Fibroblast of lung (primary cell): ENCODE measurements around the gene PLEKHA7. TPM values are rescaled to one million over a fixed set of nuclear protein-coding genes. Genes with fewer than 3 reads are reported as not detected.

Source experiments
- DNase-seq, 2 donors: peaks; one replicate each; pipeline versions ENCODE4 v3.0.0 to v3.0.0-alpha.2; 2010; ENCODE audit warnings: low read depth in 2 of 2
- H2AFZ ChIP-seq: 2 replicates; pipeline ENCODE4 v1.5.1; 2012; ENCODE audit warnings: low read length, control low read depth, inconsistent platforms
- H3K27ac ChIP-seq: 2 replicates; pipeline ENCODE4 v1.5.1; 2011; ENCODE audit warnings: low read length, control low read depth; ENCODE audit not compliant: insufficient read depth
- H3K27me3 ChIP-seq: 2 replicates; pipeline ENCODE4 v1.5.1; 2011; ENCODE audit warnings: mild to moderate bottlenecking, low read length; ENCODE audit not compliant: control insufficient read depth, insufficient read depth
- H3K36me3 ChIP-seq: 2 replicates; pipeline ENCODE4 v1.5.1; 2011; ENCODE audit warnings: low read length; ENCODE audit not compliant: control insufficient read depth, insufficient read depth
- H3K4me1 ChIP-seq: 2 replicates; pipeline ENCODE4 v1.5.1; 2011; ENCODE audit warnings: low read length; ENCODE audit not compliant: control insufficient read depth, insufficient read depth; ENCODE audit errors: extremely low read depth
- H3K4me2 ChIP-seq: 2 replicates; pipeline ENCODE4 v1.5.1; 2011; ENCODE audit warnings: low read length, control low read depth; ENCODE audit not compliant: insufficient read depth; ENCODE audit errors: extremely low read depth
- H3K4me3 ChIP-seq, 4 experiments: fragments of 200-600 bp in 1 of 4; sonication (generic) in 1 of 4; replicated peaks in 1 of 4; 2 replicates each; pipeline ENCODE4 v1.5.1; 2011 to 2016; ENCODE audit warnings: low read length in 4 of 4, low read depth in 3 of 4, mild to moderate bottlenecking in 3 of 4, control low read depth in 2 of 4, inconsistent platforms in 1 of 4, mixed read lengths in 1 of 4; ENCODE audit not compliant: insufficient read depth in 1 of 4; ENCODE audit errors: control extremely low read depth in 1 of 4
- H3K79me2 ChIP-seq: 2 replicates; pipeline ENCODE4 v1.5.1; 2012; ENCODE audit warnings: mild to moderate bottlenecking, low read length, inconsistent platforms; ENCODE audit not compliant: control insufficient read depth, insufficient read depth
- H3K9ac ChIP-seq: 2 replicates; pipeline ENCODE4 v1.5.1; 2011; ENCODE audit warnings: mild to moderate bottlenecking, low read length, control low read depth; ENCODE audit not compliant: insufficient read depth
- H3K9me3 ChIP-seq: 2 replicates; pipeline ENCODE4 v1.5.1; 2012; ENCODE audit warnings: low read depth, low read length; ENCODE audit not compliant: control insufficient read depth, insufficient read depth
- H4K20me1 ChIP-seq: 2 replicates; pipeline ENCODE4 v1.5.1; 2011; ENCODE audit warnings: low read length; ENCODE audit not compliant: control insufficient read depth, insufficient read depth; ENCODE audit errors: extremely low read depth
- EZH2 ChIP-seq: IDR thresholded peaks from 2 replicates; pipeline ENCODE4 v1.5.1; 2012; ENCODE audit warnings: low read length, control low read depth, mild to moderate bottlenecking; ENCODE audit errors: missing control alignments
- polyA plus RNA-seq, 2 donors: library from polyadenylated mRNA; depleted of rRNA in 1 of 2; stranded (reverse) in 1 of 2; unstranded in 1 of 2; fragments of >200 nt; gene quantifications; 2 replicates each; pipeline ENCODE4 v1.2.1, GENCODE V29; 2011 to 2012; ENCODE audit warnings: missing spikeins in 1 of 2
- total RNA-seq: library from RNA; depleted of rRNA; stranded (reverse); fragments of >200 nt; gene quantifications from 2 replicates; pipeline ENCODE4 v1.2.1, GENCODE V29; 2014
- TF ChIP-seq, protein P1 (sequence below), 2 donors: IDR thresholded peaks in 1 of 2; conservative IDR thresholded peaks in 1 of 2; 1 replicate in 1 of 2; 2 replicates in 1 of 2; pipeline ENCODE4 v1.5.1; 2011 to 2012; ENCODE audit warnings: low read length in 2 of 2, control low read depth in 1 of 2, inconsistent platforms in 1 of 2, low read depth in 1 of 2, mild to moderate bottlenecking in 1 of 2

Gene PLEKHA7
- total and polyA plus RNA-seq, 2 donors (not counting 1 experiment from before 2014, with no cell fraction given): 0.11 to 0.17 TPM

- Histone ChIP-seq H3K79me2 (no peaks in the 10 kb centered on the region), H3K4me1 (peaks cover 7% of the 10 kb centered on the region), H2AFZ (no peak overlapping the region), H3K27me3 (no peaks in the 10 kb centered on the region), H4K20me1 (no peaks in the 10 kb centered on the region), H3K4me2 (no peak overlapping the region), H3K27ac (no peak overlapping the region), H3K9me3 (no peaks in the 10 kb centered on the region), H3K36me3 (no peaks in the 10 kb centered on the region), H3K9ac (no peak overlapping the region), H3K4me3 (no peak overlapping the region)
- TF ChIP-seq, protein P1, sequence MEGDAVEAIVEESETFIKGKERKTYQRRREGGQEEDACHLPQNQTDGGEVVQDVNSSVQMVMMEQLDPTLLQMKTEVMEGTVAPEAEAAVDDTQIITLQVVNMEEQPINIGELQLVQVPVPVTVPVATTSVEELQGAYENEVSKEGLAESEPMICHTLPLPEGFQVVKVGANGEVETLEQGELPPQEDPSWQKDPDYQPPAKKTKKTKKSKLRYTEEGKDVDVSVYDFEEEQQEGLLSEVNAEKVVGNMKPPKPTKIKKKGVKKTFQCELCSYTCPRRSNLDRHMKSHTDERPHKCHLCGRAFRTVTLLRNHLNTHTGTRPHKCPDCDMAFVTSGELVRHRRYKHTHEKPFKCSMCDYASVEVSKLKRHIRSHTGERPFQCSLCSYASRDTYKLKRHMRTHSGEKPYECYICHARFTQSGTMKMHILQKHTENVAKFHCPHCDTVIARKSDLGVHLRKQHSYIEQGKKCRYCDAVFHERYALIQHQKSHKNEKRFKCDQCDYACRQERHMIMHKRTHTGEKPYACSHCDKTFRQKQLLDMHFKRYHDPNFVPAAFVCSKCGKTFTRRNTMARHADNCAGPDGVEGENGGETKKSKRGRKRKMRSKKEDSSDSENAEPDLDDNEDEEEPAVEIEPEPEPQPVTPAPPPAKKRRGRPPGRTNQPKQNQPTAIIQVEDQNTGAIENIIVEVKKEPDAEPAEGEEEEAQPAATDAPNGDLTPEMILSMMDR (conservative IDR thresholded peaks at IDR 0.05 in 1 of 2, IDR thresholded peaks at IDR 0.05 in 1 of 2; ENCODE audit: low read depth in 1 of 2, low read length in 2 of 2): no peak
- no peak for TF ChIP-seq EZH2
- no peak for DNase-seq
Measured at GRCh38 chr11:16793511-16793910, 220.7 kb downstream of the PLEKHA7 start.

DNA sequence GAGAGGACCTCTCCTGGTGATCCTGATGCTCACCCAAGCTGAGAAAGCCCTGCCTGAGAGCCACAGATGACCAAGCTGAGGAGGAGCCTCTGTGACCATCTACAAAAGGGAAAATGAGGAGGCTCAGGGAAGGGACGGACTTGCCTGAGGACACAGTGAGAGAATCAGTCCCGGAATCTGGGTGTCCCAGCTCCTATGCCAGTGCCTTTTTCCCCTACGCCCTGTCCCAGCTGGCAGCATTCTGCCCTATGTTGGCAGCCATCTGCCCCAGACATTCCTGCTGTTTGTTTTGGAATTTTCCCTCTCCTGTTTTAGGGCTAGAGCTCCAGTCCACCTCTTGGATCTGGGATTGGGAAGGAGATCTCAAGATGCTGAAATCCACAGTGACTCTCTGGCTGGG is 221.2 kb downstream of the PLEKHA7 start:
- Histone ChIP-seq H3K4me2 (no peak overlapping the region), H3K36me3 (no peaks in the 10 kb centered on the region), H2AFZ (no peak overlapping the region), H3K4me1 (peaks cover 10% of the 10 kb centered on the region), H3K4me3 (no peak overlapping the region), H3K27me3 (no peaks in the 10 kb centered on the region), H3K27ac (no peak overlapping the region), H4K20me1 (no peaks in the 10 kb centered on the region), H3K79me2 (no peaks in the 10 kb centered on the region), H3K9me3 (no peaks in the 10 kb centered on the region), H3K9ac (no peak overlapping the region)
- DNase-seq: no peak
- TF ChIP-seq EZH2: no peak
- TF ChIP-seq, protein P1 (conservative IDR thresholded peaks at IDR 0.05 in 1 of 2, IDR thresholded peaks at IDR 0.05 in 1 of 2; ENCODE audit: low read depth in 1 of 2, low read length in 2 of 2): no peak

- H3K27me3 ChIP-seq: no peaks in the 10 kb centered on the region
- no peak overlapping the region for H3K4me2 ChIP-seq
- no peak overlapping the region for H2AFZ ChIP-seq
- no peaks in the 10 kb centered on the region for H4K20me1 ChIP-seq
- DNase-seq: peak in 1 of 2 donors; percentile 71
- H3K4me3 ChIP-seq: no peak overlapping the region
- peaks cover 10% of the 10 kb centered on the region for H3K4me1 ChIP-seq
- H3K27ac ChIP-seq: peak overlapping the region; percentile 85
- H3K9ac ChIP-seq: no peak overlapping the region
- TF ChIP-seq EZH2: no peak
- TF ChIP-seq, protein P1 (conservative IDR thresholded peaks at IDR 0.05 in 1 of 2, IDR thresholded peaks at IDR 0.05 in 1 of 2; ENCODE audit: low read depth in 1 of 2, low read length in 2 of 2): no peak
- no peaks in the 10 kb centered on the region for H3K9me3 ChIP-seq
- H3K36me3 ChIP-seq: no peaks in the 10 kb centered on the region
- H3K79me2 ChIP-seq: no peaks in the 10 kb centered on the region
Measured at GRCh38 chr11:16792426-16792825, 221.8 kb downstream of the PLEKHA7 start.
